Cardiac ventricle fibroblast (primary cell): ENCODE measurements around the gene SNAP29. TPM values are rescaled to one million over a fixed set of nuclear protein-coding genes. Genes with fewer than 3 reads are reported as not detected.

Experiments
- total RNA-seq: library from RNA; depleted of rRNA; stranded (reverse); fragments of >200 nt; gene quantifications from 2 replicates; pipeline ENCODE4 v1.2.3, GENCODE V29; 2015

Gene SNAP29
- total RNA-seq, result 22.8 and 23.6 TPM in 2 replicates

DNA sequence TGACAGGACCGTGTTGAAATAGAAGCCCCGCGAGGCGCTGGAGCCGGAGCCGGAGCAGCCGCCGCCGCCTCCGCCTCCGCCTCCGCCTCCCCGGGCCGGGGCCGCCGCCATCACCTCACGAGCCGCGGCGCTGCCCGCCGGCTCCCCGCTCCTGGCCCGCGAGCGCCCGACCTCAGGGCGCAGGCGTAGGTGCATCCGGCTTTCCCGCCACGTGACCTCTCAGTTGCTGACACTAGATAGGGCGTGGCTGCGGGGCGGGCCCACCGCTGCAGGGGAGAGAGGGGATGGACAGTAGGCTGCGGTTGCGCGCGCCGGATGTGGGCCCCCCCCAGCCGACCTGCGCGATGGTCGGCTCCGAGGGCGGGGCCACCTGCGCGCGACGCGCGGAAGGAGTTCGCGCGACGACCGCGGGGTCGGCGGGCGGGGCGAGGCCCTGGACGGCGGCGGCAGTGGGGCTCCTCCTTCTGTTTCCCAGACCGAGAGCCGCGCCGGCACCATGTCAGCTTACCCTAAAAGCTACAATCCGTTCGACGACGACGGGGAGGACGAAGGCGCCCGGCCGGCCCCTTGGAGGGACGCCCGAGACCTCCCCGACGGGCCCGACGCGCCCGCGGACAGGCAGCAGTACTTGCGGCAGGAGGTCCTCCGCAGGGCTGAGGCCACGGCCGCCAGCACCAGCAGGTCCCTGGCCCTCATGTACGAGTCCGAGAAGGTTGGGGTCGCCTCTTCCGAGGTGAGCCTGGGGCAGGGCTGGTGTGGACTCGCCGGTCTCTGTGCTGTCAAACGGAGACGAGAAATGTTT lies at the start of gene SNAP29, which contains the start of gene PI4KA:
Gene SNAP29, plus strand, starts transcription at position 393 of the 802 bp plus-strand sequence. Its CDS starts 104 bp downstream, at position 497.
Gene PI4KA, minus strand, starts transcription at position 197 of the 802 bp plus-strand sequence. Its CDS starts 86 bp downstream, at position 111.

GRCh38 chr22:20916916-20917810 lies 58.4 kb downstream of the SNAP29 start, which contains the start of gene CRKL:
CRKL (plus strand) TSS chr22:20917407; CDS start chr22:20917935, 528 bp downstream.

Other genes with a start within 250 kb of the SNAP29 start
- 0.50 and 1.6 TPM in 2 replicates for gene SERPIND1, start 84.9 kb upstream of the SNAP29 start, total RNA-seq
- gene PI4KA, start 196 bp upstream of the SNAP29 start, total RNA-seq, result 37.3 and 51.0 TPM in 2 replicates
- gene CRKL, start 58.4 kb downstream of the SNAP29 start, total RNA-seq, result 34.6 and 35.4 TPM in 2 replicates
- gene AIFM3, start 108.2 kb downstream of the SNAP29 start, total RNA-seq, result 0.56 and 1.5 TPM in 2 replicates
- 27.6 and 34.6 TPM in 2 replicates for gene LZTR1, start 123.3 kb downstream of the SNAP29 start, total RNA-seq
- gene THAP7, start 143.1 kb downstream of the SNAP29 start, total RNA-seq, result 17.2 and 25.3 TPM in 2 replicates
- gene P2RX6, start 156.2 kb downstream of the SNAP29 start, total RNA-seq, result 0.94 and 1.3 TPM in 2 replicates
- not detected in 2 replicates for gene SLC7A4, start 173.6 kb downstream of the SNAP29 start, total RNA-seq
- not detected in 2 replicates for gene LRRC74B, start 186.9 kb downstream of the SNAP29 start, total RNA-seq